GM19043 (cell line): ENCODE measurements around the gene WNT6.
"Not testable (repeated sequence)": the region's sequence is repeated elsewhere in the genome, so short reads cannot be mapped to it uniquely, and the experiment has no call there.

ENCODE experiments used
- ATAC-seq: cut with Tn5 transposase; IDR thresholded peaks from one replicate; pipeline ENCODE4 v1.9.1; 2021; ENCODE audit warnings: low read depth; ENCODE audit not compliant: unreplicated experiment

The WNT6 gene

DNA sequence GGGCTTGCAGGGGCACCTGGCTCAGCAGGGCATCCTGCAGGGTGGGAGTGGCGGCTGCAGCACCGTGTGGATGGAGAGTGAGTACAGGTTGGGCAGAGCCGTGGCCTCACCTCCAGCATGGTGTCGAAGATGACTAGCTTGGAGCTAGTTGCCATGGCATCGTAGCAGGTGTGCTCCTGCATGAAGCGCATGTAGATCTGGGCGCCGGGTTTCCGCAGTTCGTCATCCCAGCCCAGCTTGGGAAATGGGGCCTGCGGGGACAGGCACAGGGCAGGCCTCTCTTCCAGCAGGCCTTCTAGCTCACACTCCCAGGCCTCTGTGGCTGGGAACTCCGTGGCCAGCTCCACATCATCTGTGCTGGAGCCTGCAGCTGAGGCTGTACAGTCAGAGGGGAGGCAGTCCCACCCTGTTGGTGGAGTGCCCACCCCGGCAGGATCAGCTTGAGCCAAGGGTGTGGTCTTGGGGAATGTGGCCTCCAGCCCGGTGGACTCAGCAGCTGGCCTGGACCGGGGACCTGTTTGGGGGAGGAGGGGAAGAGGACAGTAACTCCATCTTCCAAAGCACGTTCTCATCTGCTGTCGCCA lies 29.6 kb upstream of the WNT6 start:
- no peak for ATAC-seq

GRCh38 chr2:218830526-218831306 lies 28.9 kb upstream of the WNT6 start:
- ATAC-seq = no peak

GRCh38 chr2:218831378-218831990 lies 28.1 kb upstream of the WNT6 start, which contains the start of gene PRKAG3:
Gene PRKAG3, minus strand, starts transcription at chr2:218831803.
- no peak for ATAC-seq

GRCh38 chr2:218832081-218832480 lies 27.5 kb upstream of the WNT6 start:
- no peak for ATAC-seq

DNA sequence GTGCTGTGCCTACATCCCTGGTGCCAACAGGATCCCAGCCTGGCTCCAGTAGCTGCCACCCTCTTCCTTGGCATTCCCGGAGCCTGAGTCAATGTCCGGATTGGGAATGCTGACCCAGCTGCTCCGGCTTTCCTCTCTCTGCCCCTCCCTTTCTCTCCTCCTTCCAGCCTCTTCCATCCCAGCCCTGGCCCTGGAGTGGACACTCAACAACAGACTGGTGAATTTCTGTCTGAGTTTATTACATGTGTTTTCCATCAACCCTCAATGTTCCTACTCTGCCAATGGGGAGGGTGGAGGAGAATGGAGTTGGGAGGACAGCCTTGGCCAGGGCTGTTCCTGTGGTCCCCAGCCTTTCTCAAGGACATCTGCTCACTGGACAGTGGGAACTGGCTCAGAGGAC lies 27.1 kb upstream of the WNT6 start:
- ATAC-seq = no peak

GRCh38 chr2:218833023-218833609 lies 26.5 kb upstream of the WNT6 start:
- ATAC-seq = no peak

DNA sequence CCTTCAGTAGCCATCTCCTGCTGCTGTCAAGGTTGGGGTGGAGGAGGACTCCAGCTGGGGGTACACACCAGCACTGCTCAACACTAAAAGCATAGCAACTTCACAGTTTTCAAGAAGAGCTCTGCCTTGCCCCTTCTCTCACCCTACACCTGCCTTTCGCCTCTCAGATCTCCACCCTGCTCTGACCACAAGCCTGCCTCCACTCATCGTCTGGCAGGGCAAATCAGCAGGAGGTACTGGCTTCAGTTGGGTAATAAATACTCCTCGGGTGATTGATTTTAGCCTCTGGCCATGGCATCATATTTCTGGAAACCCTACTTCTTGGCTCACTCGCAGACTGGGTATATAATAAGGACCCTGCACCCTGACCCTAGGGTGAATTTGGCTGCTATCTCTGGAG lies 24.9 kb upstream of the WNT6 start:
- no peak for ATAC-seq

- ATAC-seq = no peak
Observed at GRCh38 chr2:218837495-218837894, 22.1 kb upstream of the WNT6 start.

DNA sequence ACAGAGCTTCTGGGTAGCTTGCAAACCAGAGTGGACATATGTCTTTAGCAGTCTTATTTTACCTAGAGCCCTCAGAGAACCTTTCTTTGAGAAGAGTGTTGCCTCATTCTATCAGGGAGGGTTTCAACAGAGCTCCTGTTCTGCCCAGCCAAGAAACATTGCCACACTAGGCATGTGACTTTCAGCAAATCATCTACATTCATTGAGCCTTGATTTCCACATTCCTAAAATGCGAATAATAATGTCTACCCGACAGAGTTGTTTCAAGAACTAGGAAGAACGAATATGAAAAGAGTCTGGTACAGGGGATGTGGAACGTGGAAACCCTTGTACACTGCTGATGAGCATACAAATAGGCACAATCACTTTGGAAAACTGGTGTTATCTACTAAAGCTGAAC lies 20.2 kb upstream of the WNT6 start:
- ATAC-seq = no peak

- no peak for ATAC-seq
Observed at GRCh38 chr2:218839888-218840287, 19.7 kb upstream of the WNT6 start.

DNA sequence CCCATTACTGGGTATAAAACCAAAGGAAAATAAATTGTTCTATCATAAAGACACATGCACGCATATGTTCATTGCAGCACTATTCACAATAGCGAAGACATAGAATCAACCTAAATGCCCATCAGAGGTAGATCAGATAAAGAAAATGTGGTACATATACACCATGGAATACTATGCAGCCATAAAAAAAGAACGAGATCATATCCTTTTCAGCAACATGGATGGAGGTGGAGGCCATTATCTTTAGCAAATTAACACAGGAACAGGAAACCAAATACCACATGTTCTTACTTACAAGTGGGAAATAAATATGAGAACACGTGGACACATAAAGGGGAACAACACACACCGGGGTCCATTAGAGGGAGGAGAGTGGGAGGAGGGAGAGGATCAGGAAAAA lies 15.3 kb upstream of the WNT6 start:
- not testable (repeated sequence) for ATAC-seq

DNA sequence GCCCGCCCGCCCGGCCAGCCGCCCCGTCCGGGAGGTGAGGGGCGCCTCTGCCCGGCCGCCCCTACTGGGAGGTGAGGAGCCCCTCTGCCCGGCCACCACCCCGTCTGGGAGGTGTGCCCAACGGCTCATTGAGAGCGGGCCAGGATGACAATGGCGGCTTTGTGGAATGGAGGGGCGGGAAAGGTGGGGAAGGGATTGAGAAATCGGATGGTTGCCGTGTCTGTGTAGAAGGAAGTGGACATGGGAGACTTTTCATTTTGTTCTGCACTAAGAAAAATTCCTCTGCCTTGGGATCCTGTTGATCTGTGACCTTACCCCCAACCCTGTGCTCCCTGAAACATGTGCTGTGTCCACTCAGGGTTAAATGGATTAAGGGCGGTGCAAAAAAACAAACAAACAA lies 12.6 kb upstream of the WNT6 start:
- ATAC-seq = not testable (repeated sequence)

- ATAC-seq = no peak
Observed at GRCh38 chr2:218849721-218850120, 9.9 kb upstream of the WNT6 start.

DNA sequence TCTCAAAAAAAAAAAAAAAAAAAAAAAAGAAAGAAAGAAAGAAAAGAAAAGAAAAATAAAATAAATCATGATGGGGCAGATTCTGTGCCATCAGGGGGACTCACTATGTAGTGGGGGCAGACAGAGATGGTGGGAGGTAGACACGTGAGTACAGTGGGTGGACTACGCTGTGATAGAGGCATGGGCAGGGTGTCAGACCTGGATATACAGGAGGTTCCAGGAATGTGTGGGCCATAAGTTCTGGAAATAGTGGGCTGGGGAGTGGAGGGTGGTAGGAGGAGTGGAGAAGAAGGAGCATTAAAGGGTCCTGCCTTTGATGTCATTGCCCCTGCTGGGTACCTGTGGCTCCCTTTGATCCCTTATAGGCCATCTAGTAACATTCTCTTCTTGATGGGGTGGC lies 8.8 kb upstream of the WNT6 start:
- no peak for ATAC-seq

DNA sequence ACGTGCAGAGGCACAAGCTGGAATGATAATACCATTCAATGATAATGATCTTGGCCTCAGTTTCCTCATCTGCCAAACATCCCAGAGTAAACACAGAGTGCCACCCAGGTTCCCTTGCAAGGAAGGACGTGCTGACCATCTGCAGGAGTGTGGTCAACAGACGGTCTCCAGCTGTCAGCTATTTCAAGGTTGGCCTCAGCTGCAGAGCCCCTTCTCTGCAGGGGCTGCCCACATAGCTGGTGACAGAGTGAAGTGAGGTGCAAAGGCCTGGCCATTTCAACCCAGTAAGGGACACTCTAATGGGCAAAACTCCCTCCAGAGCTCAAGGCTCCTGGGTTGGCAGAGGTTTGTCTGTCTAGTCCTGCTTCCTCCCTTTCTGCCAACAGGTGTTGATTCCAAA lies 8.3 kb upstream of the WNT6 start:
- no peak for ATAC-seq

- no peak for ATAC-seq
Observed at GRCh38 chr2:218852911-218853667, 6.5 kb upstream of the WNT6 start.

DNA sequence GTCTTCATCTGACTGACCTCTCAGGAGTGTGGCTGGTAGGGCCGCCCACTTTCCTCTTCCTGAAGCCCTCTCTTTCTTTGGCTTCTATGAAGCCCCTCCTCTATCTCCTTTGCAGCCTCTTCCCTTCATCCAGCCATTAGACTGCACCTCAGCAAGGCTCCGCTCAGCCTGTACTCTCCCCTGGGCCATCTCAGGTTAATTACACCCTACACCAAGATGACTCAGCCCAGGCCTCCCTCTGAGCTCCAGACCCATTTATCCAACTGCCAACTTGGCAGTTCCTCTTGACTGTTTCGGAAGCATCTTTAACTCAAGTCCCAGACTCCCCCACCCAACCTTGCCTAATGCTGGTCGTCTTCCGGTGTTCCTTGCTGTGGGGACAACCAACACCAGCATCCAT lies 5.8 kb upstream of the WNT6 start:
- ATAC-seq = no peak

GRCh38 chr2:218854860-218855259 lies 4.7 kb upstream of the WNT6 start:
- no peak for ATAC-seq

DNA sequence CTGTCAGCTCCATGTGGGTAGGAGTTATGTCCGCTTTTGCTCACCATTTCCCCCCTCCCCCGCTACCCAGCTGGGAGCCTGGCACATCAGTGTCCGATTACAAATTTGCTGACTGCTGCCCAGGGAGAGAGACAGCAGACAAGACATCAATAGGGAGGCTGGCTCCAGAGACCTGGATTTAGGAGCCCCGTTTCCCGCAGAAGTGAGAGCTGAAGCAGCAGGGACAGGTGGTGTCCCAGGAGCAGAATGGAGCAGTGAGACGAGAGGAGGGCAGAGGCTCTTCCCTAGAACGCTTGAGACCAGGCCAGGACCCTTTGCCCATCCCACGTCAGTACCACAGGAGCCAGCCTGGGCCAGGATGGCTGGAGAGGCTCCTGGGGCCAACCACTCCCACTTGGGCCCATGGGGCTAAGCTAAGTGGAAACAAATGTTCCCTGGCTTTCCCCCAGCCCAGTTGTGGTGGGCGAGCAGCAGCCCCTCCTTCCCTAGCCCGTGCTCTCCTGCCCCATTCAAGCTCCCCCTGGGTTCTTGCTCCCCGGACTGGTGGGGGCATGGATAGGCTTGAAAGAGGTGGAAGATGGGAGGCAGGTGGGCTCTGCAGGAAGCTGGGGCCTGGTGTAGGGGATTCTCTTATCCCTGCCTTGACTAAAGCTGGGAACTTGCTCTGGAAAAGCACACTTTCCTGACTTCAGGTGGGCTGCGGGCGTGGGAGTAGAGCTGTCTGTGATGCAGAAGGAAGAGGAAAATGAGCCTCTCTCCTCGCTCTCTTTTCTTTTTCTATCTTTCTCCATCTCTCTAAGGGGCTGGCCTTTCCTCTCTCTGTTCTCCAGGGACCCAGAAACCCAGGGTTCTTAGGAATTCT lies 4.1 kb upstream of the WNT6 start:
- ATAC-seq = no peak
